Neural progenitor cell (in vitro differentiated cells): ENCODE results near the gene ANKS4B. TPM values are rescaled to one million over a fixed set of nuclear protein-coding genes. Genes with fewer than 3 reads are reported as not detected.
A peak's percentile ranks its signal among the peaks of the same experiment; 100 is the strongest.

Experiments
- DNase-seq: peaks from one replicate; pipeline ENCODE4 v3.0.0-alpha.2; 2016; ENCODE audit warnings: low spot score
- H2AFZ ChIP-seq: fragments of 200-600 bp; sonication (generic); replicated peaks from 2 replicates; pipeline ENCODE4 v1.6.1; 2016; ENCODE audit warnings: antibody characterized with exemption
- H3F3A ChIP-seq: fragments of 200-600 bp; sonication (generic); 2 replicates; pipeline ENCODE4 v1.6.1; 2016; ENCODE audit warnings: antibody characterized with exemption, low read depth
- H3K27ac ChIP-seq: fragments of 200-600 bp; sonication (generic); 2 replicates; pipeline ENCODE4 v1.5.1; 2016; ENCODE audit warnings: mild to moderate bottlenecking
- H3K27me3 ChIP-seq: fragments of 200-600 bp; sonication (generic); 2 replicates; pipeline ENCODE4 v1.6.1; 2016; ENCODE audit warnings: mild to moderate bottlenecking, moderate library complexity
- H3K36me3 ChIP-seq: fragments of 200-600 bp; sonication (generic); 2 replicates; pipeline ENCODE4 v1.5.1; 2016
- H3K4me1 ChIP-seq: fragments of 200-600 bp; sonication (generic); 2 replicates; pipeline ENCODE4 v1.6.1; 2016; ENCODE audit warnings: mixed run types
- H3K4me2 ChIP-seq: fragments of 200-600 bp; sonication (generic); 2 replicates; pipeline ENCODE4 v1.6.1; 2016
- H3K4me3 ChIP-seq: fragments of 200-600 bp; sonication (generic); 2 replicates; pipeline ENCODE4 v1.5.1; 2016
- H3K79me2 ChIP-seq: fragments of 200-600 bp; sonication (generic); 2 replicates; pipeline ENCODE4 v1.6.1; 2016; ENCODE audit warnings: low read depth
- H3K9ac ChIP-seq: fragments of 200-600 bp; sonication (generic); 2 replicates; pipeline ENCODE4 v1.6.1; 2016
- H3K9me3 ChIP-seq: fragments of 200-600 bp; sonication (generic); 2 replicates; pipeline ENCODE4 v1.5.1; 2016; ENCODE audit warnings: low read depth
- H4K20me1 ChIP-seq: fragments of 200-600 bp; sonication (generic); 2 replicates; pipeline ENCODE4 v1.6.1; 2016; ENCODE audit warnings: low read depth
- H3K27ac Mint-ChIP-seq: 3 replicates; pipeline ENCODE4 v1.8.0; 2021; ENCODE audit warnings: mixed read lengths
- H3K27me3 Mint-ChIP-seq: 2 replicates; pipeline ENCODE4 v1.8.0; 2022; ENCODE audit warnings: low read depth, mild to moderate bottlenecking, inconsistent platforms, moderate library complexity, mixed read lengths; ENCODE audit not compliant: insufficient read depth
- H3K36me3 Mint-ChIP-seq: 3 replicates; pipeline ENCODE4 v1.8.0; 2021; ENCODE audit warnings: mixed read lengths
- H3K4me1 Mint-ChIP-seq: 3 replicates; pipeline ENCODE4 v1.8.0; 2021; ENCODE audit warnings: mixed read lengths
- H3K4me3 Mint-ChIP-seq: 3 replicates; pipeline ENCODE4 v1.8.0; 2021; ENCODE audit warnings: mild to moderate bottlenecking, moderate library complexity, mixed read lengths
- H3K9me3 Mint-ChIP-seq: 3 replicates; pipeline ENCODE4 v1.8.0; 2020; ENCODE audit warnings: mixed read lengths
- CTCF ChIP-seq: fragments of 200-600 bp; sonication (generic); IDR thresholded peaks from 2 replicates; pipeline ENCODE4 v1.5.1; 2017; ENCODE audit warnings: antibody characterized with exemption, mild to moderate bottlenecking
- EZH2 ChIP-seq: fragments of 200-600 bp; sonication (generic); IDR thresholded peaks from 2 replicates; pipeline ENCODE4 v1.6.1; 2017; ENCODE audit warnings: antibody characterized with exemption, mild to moderate bottlenecking, moderate library complexity
- EZH2phosphoT487 ChIP-seq: fragments of 200-600 bp; sonication (generic); IDR thresholded peaks from 2 replicates; pipeline ENCODE4 v1.6.1; 2017; ENCODE audit warnings: antibody characterized with exemption
- total RNA-seq: library from RNA; depleted of rRNA; stranded (reverse); fragments of >200 nt; gene quantifications from 2 replicates; pipeline ENCODE4 v1.2.3, GENCODE V29; 2015; ENCODE audit warnings: low replicate concordance

ANKS4B gene
- total RNA-seq, 1 donor from 2014 or later, result not detected

GRCh38 chr16:21302454-21302853, 69.0 kb downstream of the ANKS4B start:
- DNase-seq, result peak; percentile 13
- H3F3A ChIP-seq, result peaks cover 16% of the 10 kb centered on the region
- H4K20me1 ChIP-seq, result no peaks in the 10 kb centered on the region
- H3K4me2 ChIP-seq, result peak overlapping the region; percentile 85
- H3K4me1 Mint-ChIP-seq, result peaks cover 10% of the 10 kb centered on the region
- H3K27ac Mint-ChIP-seq, result no peak overlapping the region
- no peak overlapping the region for H3K4me3 ChIP-seq
- no peaks in the 10 kb centered on the region for H3K36me3 Mint-ChIP-seq
- peaks cover 23% of the 10 kb centered on the region for H3K27me3 Mint-ChIP-seq
- no peaks in the 10 kb centered on the region for H3K79me2 ChIP-seq
- no peak overlapping the region for H3K27ac ChIP-seq
- H3K9me3 ChIP-seq, result no peaks in the 10 kb centered on the region
- peaks cover 11% of the 10 kb centered on the region for H3K4me1 ChIP-seq
- no peak overlapping the region for H3K9ac ChIP-seq
- H3K27me3 ChIP-seq, result peaks cover 53% of the 10 kb centered on the region
- TF ChIP-seq CTCF (no peak), EZH2phosphoT487 (no peak), EZH2 (no peak)
- no peak overlapping the region for H2AFZ ChIP-seq
- H3K36me3 ChIP-seq, result no peaks in the 10 kb centered on the region
- H3K9me3 Mint-ChIP-seq, result no peaks in the 10 kb centered on the region
- peak overlapping the region; percentile 57 for H3K4me3 Mint-ChIP-seq

- Histone ChIP-seq H3K27me3 (peaks cover 53% of the 10 kb centered on the region), H3K79me2 (no peaks in the 10 kb centered on the region), H3K9ac (no peak overlapping the region), H3K4me1 (peaks cover 11% of the 10 kb centered on the region), H3K4me3 (no peak overlapping the region), H3K9me3 (no peaks in the 10 kb centered on the region), H3K4me2 (no peak overlapping the region), H3K36me3 (no peaks in the 10 kb centered on the region), H3K27ac (no peak overlapping the region), H2AFZ (no peak overlapping the region), H4K20me1 (no peaks in the 10 kb centered on the region), H3F3A (peaks cover 16% of the 10 kb centered on the region)
- H3K4me3 Mint-ChIP-seq, result no peak overlapping the region
- H3K27me3 Mint-ChIP-seq, result peaks cover 23% of the 10 kb centered on the region
- H3K9me3 Mint-ChIP-seq, result no peaks in the 10 kb centered on the region
- no peak for DNase-seq
- no peak overlapping the region for H3K27ac Mint-ChIP-seq
- H3K4me1 Mint-ChIP-seq, result peaks cover 10% of the 10 kb centered on the region
- TF ChIP-seq CTCF (no peak), EZH2 (no peak), EZH2phosphoT487 (no peak)
- no peaks in the 10 kb centered on the region for H3K36me3 Mint-ChIP-seq
Observed at GRCh38 chr16:21302898-21303528, 69.5 kb downstream of the ANKS4B start.

Other genes with a start within 250 kb of the ANKS4B start
- gene DNAH3, start 82.9 kb upstream of the ANKS4B start, total RNA-seq, result 0.92 and 1.1 TPM in 2 replicates
- 28.9 and 34.8 TPM in 2 replicates for gene LDAF1, start 75.0 kb upstream of the ANKS4B start, total RNA-seq
- not detected in 2 replicates for gene ZP2, start 22.1 kb upstream of the ANKS4B start, total RNA-seq
- gene CRYM, start 44.6 kb downstream of the ANKS4B start, total RNA-seq, result 0.36 and 1.3 TPM in 2 replicates